ENCODE data around the gene COL7A1. TPM values are rescaled to one million over a fixed set of nuclear protein-coding genes. Genes with fewer than 3 reads are reported as not detected.
A peak's percentile ranks its signal among the peaks of the same experiment; 100 is the strongest.

The COL7A1 gene
- total RNA-seq, 1 experiment from 2014 or later: 16.4 TPM

DNA sequence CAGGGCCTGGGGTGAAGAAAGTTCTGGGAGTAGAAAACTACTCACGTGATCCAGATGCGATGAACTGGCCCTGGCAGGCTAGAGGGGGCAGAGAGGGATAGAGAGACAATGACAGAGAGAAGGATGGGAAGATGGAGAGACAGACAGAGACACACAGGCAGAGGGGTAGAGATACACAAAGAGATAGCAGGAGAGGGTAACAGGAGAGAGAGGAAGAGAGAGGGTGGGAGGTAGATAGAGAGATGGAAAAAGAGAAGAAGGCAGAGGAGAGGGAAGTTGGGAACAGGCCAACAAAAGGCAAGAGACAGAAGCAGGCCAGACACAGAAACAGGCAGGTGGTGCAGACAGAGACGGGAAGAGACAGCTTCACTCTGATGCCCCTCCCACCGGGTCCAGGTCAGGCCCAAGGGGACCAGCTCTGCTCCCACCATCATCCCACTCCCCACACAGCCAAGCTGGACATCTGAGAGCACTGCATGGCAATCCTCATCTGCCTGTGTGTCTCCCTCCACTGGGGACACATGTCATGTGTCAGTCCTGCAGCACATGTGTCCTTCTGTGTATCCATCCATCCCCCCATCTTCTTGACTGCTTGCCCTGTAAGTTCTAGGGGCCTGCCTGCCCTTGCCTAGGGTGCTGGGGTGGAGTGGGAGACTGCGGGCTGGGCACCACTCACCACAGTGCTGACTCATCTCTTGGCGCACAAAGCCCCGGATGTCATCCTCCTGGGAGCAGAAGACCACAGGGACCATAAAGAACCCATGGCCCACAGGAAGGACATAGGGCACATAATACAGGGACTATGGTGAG, 29.3 kb downstream of the COL7A1 start:
- Histone ChIP-seq H3K4me3 (ENCODE audit: low read depth, low read length, poor library complexity, severe bottlenecking) (no peak overlapping the region), H3K27me3 (replicated peaks; ENCODE audit: insufficient read depth, low read depth, low read length, poor library complexity) (no peaks in the 10 kb centered on the region), H3K4me1 (ENCODE audit: insufficient read depth, low read length, poor library complexity, severe bottlenecking) (peaks cover 9% of the 10 kb centered on the region), H3K9me3 (ENCODE audit: low read depth, low read length, poor library complexity, severe bottlenecking) (no peaks in the 10 kb centered on the region), H3K36me3 (ENCODE audit: insufficient read depth, low read length, poor library complexity, severe bottlenecking) (no peaks in the 10 kb centered on the region), H3K27ac (ENCODE audit: low read depth, low read length, poor library complexity, severe bottlenecking) (no peak overlapping the region)
- ChIA-PET CTCF (no interaction called here), POLR2A (ENCODE audit: low non-redundant PET) (no interaction called here)
- DNase-seq (ENCODE audit: low spot score): peak; percentile 12
- BruUV-seq (replicated peaks): no TSS peak
- intact Hi-C loops (cut with micrococcal nuclease; ENCODE audit: unreplicated experiment): no loop called here
- TF ChIP-seq EZH2 (IDR thresholded peaks at IDR 0.05; ENCODE audit: borderline replicate concordance, low read depth, low read length, poor library complexity, severe bottlenecking): no peak
- TF ChIP-seq, protein P1, sequence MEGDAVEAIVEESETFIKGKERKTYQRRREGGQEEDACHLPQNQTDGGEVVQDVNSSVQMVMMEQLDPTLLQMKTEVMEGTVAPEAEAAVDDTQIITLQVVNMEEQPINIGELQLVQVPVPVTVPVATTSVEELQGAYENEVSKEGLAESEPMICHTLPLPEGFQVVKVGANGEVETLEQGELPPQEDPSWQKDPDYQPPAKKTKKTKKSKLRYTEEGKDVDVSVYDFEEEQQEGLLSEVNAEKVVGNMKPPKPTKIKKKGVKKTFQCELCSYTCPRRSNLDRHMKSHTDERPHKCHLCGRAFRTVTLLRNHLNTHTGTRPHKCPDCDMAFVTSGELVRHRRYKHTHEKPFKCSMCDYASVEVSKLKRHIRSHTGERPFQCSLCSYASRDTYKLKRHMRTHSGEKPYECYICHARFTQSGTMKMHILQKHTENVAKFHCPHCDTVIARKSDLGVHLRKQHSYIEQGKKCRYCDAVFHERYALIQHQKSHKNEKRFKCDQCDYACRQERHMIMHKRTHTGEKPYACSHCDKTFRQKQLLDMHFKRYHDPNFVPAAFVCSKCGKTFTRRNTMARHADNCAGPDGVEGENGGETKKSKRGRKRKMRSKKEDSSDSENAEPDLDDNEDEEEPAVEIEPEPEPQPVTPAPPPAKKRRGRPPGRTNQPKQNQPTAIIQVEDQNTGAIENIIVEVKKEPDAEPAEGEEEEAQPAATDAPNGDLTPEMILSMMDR (conservative IDR thresholded peaks at IDR 0.05; ENCODE audit: low read depth, low read length): no peak

DNA sequence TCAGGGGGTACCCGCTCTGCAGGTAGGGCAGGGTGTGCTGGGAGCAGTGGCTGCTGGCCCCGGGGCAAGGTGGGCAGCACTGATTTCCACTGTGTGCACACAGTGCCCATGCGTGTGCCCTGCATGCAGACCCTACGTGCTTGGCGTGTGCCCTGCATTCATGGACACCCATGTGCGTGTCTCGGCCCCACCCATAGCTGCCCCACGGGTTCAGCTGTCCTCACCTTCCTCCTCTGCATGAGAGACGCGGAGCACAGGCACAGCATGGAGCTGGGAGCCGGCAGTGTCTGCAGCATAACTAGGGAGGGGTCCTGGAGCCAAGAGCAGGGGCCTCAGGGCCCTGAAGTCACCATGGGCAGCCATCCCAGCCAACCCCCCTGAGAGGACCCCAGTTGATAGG, 29.9 kb downstream of the COL7A1 start:
- Histone ChIP-seq H3K27ac (ENCODE audit: low read depth, low read length, poor library complexity, severe bottlenecking) (no peak overlapping the region), H3K9me3 (ENCODE audit: low read depth, low read length, poor library complexity, severe bottlenecking) (no peaks in the 10 kb centered on the region), H3K4me3 (ENCODE audit: low read depth, low read length, poor library complexity, severe bottlenecking) (no peak overlapping the region), H3K4me1 (ENCODE audit: insufficient read depth, low read length, poor library complexity, severe bottlenecking) (peaks cover 9% of the 10 kb centered on the region), H3K36me3 (ENCODE audit: insufficient read depth, low read length, poor library complexity, severe bottlenecking) (no peaks in the 10 kb centered on the region), H3K27me3 (replicated peaks; ENCODE audit: insufficient read depth, low read depth, low read length, poor library complexity) (no peaks in the 10 kb centered on the region)
- no peak for DNase-seq (ENCODE audit: low spot score)
- ChIA-PET CTCF (no interaction called here), POLR2A (ENCODE audit: low non-redundant PET) (no interaction called here)
- no TSS peak for BruUV-seq (replicated peaks)
- TF ChIP-seq, protein P1 (conservative IDR thresholded peaks at IDR 0.05; ENCODE audit: low read depth, low read length): no peak
- no peak for TF ChIP-seq EZH2 (IDR thresholded peaks at IDR 0.05; ENCODE audit: borderline replicate concordance, low read depth, low read length, poor library complexity, severe bottlenecking)
- intact Hi-C loops (cut with micrococcal nuclease; ENCODE audit: unreplicated experiment): no loop called here

DNA sequence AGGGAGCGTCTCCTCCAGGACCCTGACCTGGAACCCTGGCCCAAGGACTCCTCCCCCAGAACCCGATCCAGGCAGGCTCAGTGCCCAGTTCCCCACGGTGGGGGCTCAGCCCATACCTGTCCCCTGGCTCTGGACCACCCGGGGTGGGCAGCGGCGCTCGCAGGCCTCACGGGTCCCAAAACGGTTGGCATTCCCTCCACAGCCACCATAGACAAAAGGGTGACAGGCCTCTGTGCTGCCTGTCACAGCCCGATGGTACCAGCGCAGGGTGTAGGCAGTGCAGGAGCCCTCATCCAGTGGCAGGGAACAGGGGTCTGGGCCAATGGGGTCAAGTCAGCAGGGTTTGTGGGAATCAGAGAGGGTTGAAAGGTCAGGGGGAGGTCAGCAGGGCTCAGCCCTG, 30.5 kb downstream of the COL7A1 start:
- Histone ChIP-seq H3K4me1 (ENCODE audit: insufficient read depth, low read length, poor library complexity, severe bottlenecking) (peaks cover 9% of the 10 kb centered on the region), H3K4me3 (ENCODE audit: low read depth, low read length, poor library complexity, severe bottlenecking) (no peak overlapping the region), H3K27ac (ENCODE audit: low read depth, low read length, poor library complexity, severe bottlenecking) (no peak overlapping the region), H3K9me3 (ENCODE audit: low read depth, low read length, poor library complexity, severe bottlenecking) (no peaks in the 10 kb centered on the region), H3K36me3 (ENCODE audit: insufficient read depth, low read length, poor library complexity, severe bottlenecking) (no peaks in the 10 kb centered on the region), H3K27me3 (replicated peaks; ENCODE audit: insufficient read depth, low read depth, low read length, poor library complexity) (no peaks in the 10 kb centered on the region)
- intact Hi-C loops (cut with micrococcal nuclease; ENCODE audit: unreplicated experiment): no loop called here
- BruUV-seq (replicated peaks): no TSS peak
- ChIA-PET CTCF (no interaction called here), POLR2A (ENCODE audit: low non-redundant PET) (no interaction called here)
- TF ChIP-seq, protein P1 (conservative IDR thresholded peaks at IDR 0.05; ENCODE audit: low read depth, low read length): no peak
- TF ChIP-seq EZH2 (IDR thresholded peaks at IDR 0.05; ENCODE audit: borderline replicate concordance, low read depth, low read length, poor library complexity, severe bottlenecking): no peak
- no peak for DNase-seq (ENCODE audit: low spot score)

Measured in A673 (cell line).